HL-60 (cell line): ENCODE data around the gene OSM.

Source experiments
- CTCF ChIP-seq: IDR thresholded peaks from one replicate; pipeline ENCODE4 v1.5.1; 2011; ENCODE audit warnings: low read length, control low read depth, inconsistent platforms; ENCODE audit not compliant: insufficient read depth
- REST ChIP-seq: IDR thresholded peaks from 2 replicates; pipeline ENCODE4 v1.6.1; 2012; ENCODE audit warnings: low read depth; ENCODE audit not compliant: insufficient replicate concordance

- TF ChIP-seq CTCF (no peak), REST (no peak)
Observed at GRCh38 chr22:30268331-30268730, 1.7 kb upstream of the OSM start.
